NCI-H2171 treated with DMSO at 0.1 percent for 48 hours (cell line): Measurements from ENCODE around the gene CDK18.
"Not testable (repeated sequence)": the region's sequence is repeated elsewhere in the genome, so short reads cannot be mapped to it uniquely, and the experiment has no call there.

ENCODE experiments used
- DNase-seq: peaks from one replicate; lab custom pipeline; 2025; lab: John Stamatoyannopoulos, UW

Gene CDK18

DNA sequence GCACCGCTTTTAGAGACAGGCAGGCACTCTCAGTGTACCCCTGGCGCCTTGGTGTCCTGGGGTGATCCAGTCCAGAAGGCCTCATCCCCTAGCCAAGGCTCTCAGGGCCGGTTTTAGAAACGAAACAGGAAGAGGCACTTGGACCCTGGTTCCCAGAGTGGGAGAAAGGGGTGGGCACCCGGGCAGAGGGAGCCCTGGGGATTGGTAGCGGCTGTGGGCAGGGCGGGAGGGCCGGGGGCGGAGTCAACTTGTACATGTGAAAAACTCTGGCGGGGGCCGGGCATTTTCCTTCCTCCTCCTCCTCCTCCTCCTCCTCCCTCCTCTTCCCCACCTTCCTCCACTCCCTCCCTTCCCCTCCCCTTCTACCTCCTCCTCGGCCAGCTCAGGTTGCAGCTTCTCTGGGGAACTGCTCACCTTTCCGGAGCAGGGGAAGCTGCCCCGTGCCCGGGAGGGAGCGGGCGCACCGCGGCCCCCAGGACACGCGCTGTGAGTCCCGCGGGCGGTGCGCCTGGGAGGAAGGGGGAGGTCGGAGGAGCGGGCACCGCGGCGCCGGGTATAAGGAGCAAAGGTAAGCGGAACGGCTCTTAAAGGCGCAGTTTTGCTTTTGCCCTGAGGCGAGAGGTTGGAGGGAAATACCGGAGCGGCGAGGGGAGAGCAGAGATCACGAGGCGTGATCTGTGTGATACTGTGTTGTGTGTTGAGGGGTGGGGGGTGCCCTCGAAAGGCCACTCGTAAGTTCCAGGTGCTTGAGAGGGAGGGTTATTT is at the start of gene CDK18:
Gene CDK18, plus strand, starts transcription at position 359 of the 765 bp plus-strand sequence. CDS start 18,499 bp downstream, outside the sequence.
- peak; percentile 65 for DNase-seq

DNA sequence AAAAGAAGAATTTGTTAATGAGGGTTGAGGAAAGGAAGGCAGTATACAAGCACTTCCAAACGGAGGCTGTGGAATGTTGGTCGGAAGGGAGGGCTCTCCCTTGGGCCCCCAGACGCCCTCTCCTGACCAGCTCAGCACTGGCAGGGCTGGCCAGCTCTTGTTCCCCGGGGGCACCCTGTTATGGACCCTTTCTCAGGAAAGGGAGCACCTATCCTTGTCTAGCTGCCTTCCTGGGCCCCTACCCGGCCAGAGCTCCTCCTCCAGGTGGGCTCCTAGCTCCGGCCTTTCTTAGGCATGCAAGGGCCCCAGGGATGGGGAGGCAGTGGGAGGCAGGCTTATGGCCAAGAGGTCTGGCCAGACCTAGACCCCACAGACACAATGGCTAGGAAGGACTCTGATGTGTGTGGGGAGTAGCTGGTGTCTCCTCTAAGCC is 49.5 kb upstream of the CDK18 start:
- no peak for DNase-seq

DNA sequence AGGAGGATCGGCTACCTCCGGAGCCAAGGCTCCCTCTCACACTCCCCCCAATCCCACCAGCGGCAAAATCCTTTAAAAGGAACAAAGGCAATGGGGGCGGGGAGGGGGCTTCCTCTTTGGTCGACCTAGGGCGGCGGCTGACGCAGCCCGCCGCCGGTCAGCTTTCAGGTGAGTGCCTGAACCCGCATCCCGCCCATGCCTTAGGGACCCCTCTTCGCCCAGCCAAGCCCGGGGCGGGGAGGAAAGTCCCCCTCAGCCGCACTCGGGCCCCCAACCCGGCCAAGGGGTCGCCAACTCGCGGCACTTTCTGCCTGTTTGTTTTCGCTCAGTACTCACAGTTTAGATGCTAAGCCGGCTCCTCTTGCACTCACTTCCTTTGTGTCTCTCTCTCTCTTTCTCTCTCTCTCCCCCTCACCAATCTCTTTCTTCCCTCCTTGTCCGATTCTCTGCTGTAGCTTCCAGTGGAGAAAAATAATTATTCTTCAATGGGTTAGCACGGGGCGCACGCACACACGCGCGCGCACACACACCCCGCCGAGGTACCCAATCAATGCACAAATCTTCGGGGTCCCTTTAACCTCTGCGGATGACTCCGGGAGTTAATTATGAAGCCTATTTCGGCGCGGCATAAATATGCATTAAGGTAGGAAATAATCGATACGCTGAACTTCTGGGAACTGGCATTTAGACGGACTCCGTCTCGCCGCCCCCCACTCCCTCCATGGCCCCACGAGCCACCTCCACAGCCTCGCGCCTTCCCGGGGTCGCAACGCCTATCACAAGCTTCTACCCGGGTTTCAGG is 48.7 kb upstream of the CDK18 start, which contains the start of gene BLACAT1:
Gene BLACAT1, minus strand, starts transcription at position 465 of the 802 bp plus-strand sequence.
- DNase-seq: no peak

DNA sequence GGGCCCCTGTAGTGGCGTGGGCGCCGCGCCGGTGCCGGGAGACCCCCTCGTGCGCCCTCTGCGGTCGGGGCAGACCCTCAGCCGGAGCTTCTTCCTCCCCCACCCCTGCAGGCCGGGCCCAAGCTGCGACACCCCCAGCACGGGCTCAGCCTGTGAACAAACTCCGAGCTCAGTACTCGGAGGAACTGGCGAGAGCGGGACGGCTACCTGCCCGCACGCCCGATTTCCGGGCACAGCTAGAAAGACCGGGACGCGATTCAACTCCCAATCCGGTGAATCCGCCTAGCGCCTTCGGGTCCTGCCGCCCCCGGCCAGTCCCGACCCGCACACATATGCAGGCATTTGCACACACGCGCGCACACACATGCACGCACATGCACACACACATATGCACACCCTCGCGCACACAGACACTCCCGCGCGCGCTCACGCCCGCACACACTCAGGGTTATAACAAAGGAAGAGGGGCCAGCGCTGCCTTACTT is 48.0 kb upstream of the CDK18 start:
- DNase-seq: peak; percentile 29

DNA sequence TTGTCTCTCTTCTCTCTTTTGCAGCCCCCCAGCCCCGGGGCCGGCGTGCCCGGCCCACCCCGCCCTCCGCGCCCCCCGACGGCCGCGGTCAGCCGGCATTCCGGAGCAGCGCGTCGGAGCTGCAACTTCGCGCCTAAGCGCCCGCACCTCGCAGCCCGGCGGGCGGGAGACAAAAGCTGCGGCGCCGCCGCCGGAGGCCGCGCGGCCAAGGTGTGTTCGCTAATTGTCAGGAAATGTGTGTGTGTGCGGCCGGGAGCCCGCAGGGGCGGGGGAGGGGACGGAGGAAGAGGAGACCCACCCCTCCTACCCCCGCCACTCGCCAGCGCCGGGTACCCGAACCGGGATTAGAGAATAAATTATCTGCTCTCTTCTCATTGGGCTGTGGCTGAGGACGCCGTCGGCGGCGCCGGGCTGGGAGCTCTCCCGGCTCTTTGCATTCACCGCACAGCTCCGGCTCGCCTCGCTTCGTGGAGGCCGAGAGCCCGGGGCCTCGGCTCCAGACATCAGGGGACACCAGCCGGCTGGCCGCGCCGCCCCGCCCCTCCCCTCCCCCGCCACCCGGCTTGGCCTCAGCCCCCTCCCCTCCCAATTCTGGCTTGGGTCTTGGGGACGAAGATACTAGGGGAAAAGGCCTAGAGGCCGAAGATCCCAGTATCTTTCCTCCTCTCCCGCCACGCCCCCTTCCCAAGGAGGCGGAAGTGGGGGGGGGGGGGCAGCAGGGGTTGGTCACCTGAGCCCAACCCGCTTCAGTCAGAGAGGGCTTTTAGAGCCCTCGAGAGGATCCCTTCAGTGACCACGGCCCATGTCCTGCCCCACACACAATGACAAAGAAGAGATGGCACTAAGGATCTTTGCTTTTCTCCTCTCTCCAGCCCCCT is 47.4 kb upstream of the CDK18 start:
- DNase-seq: peak; percentile 61

DNA sequence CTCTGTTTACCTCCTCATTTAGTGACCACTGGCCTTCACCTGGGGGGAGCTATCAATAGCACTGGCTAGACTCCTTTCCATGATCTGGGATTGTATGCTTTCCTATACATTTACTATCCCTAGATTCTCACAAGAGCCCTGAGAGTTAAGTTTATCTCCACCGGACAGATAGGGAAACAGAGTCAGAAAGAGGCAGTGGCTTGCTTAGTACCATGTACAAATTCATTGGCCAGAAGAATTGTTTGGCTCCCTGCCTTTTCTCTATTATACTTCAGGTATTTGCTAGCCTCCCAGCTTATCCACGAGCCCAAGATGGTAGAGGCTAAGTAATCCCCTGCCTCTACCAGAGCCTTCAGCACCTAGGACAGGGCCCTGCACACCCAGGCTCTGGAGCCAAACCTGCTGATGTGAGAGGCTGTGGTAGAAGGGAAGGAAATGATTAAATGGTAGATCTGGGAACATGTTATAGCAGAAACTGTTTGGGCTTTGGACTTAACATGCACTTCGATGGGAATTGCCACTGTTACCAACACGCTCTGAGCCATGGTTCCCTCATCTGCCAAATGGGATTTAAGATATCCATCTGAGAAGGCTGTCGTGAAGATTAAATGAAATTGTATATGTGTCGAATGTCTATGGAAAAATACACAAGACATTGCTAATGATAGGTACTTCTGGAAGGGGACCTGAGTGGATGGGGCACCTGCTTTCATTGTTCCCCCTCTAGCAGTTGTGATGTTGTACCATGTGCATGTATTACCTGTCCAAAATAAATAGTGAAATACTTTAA is 45.5 kb upstream of the CDK18 start:
- DNase-seq: no peak

DNA sequence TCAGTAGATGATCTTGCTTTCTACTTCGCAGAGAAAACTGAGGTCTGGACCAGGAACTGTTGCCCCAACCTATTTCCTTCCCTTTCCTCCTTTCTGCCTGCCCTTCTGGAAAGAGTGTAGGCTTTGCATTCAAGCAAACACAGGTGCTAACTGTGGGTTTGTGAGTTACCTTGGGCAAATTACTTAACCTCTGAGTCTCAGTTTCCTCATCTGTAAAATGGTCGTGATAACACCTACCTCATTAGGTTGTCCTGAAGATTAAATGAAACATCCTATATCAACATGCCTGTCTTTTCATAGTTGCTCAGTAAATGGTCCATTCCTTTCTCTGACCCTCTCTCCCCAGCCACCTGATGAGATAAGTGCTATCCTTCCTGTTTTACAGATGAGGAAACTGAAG is 39.1 kb upstream of the CDK18 start:
- no peak for DNase-seq

DNA sequence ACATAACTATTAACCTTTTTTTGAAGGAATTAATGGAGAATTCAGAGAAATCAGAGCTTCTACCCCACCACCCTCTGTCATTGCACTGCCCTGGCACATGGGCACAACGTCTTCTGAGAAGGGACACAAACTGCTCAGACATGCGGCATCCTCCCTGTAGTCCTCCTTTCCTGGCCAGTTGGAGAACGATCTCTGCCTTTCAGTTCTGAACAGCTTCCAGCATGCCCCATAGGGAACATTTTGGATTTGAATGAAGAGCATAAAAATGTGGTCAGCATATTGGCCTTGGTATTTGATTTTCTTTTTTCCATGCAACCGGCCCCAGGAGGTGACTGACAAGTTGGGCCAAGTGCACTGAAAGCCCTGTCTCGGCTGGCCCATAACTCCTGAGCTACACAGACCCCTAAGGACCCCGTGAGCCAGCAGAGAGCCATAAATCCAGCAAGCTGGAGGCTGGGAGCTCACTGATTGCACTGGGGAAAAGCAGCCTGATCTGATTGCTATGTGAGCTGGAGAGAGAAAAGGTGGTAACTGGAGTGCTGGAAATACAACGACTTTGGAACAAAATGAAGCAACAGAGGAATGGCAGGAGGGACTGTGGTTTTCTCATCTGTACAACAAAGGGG is 37.8 kb upstream of the CDK18 start:
- DNase-seq: no peak

DNA sequence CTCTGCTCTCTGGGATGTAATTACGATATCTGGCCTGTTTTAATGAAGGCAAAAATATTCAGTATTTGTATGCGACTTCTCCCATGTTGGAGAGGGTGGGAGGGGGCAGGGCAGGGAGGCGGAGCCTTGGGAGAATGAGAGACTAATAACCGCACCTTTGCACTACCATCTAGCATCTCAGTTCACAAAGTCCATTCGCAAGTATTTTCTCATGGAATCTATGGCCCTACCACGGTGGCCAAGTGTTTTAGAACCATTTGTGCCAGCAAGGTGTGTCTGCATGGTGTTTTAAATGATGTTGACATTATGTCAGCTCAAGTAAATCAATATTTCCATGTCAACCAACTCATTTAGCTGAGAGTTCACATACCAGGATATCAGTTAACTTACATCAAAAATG is 34.3 kb upstream of the CDK18 start:
- DNase-seq: no peak

DNA sequence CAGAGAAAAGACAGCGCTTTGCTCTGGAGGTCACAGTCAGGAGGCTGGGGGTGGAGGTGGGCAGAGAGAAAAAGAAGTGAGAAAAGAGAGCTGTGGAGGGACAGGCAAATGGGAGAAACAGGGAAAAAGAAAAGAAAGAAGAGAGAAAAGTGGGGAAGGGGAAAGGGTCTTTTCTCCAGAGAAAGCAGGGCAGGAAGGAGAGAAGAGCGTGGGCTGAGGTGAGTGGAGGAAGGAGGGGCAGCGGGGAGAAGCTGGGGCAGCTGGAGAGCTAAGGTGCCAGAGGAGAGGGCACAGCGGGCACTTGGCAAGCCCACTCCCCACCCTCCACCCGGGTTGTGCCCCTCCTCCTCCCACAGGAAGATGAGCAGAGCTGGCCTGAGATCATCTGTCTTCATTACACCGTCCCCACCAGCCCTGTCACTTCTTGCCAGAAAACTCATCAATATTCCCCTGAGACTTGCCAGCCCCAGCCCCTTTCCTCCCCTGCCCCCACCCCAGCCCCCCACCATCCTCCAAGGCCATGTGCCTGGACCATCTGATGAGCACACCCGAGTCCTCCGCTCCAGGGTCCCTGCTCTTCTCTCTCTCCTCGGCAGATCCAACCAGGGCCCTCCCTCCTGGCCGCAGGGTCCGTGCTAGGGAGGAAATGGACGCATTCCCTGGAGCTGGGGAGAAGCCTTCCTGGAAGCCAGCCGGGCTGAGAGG is 31.6 kb upstream of the CDK18 start:
- peak; percentile 6 for DNase-seq

DNA sequence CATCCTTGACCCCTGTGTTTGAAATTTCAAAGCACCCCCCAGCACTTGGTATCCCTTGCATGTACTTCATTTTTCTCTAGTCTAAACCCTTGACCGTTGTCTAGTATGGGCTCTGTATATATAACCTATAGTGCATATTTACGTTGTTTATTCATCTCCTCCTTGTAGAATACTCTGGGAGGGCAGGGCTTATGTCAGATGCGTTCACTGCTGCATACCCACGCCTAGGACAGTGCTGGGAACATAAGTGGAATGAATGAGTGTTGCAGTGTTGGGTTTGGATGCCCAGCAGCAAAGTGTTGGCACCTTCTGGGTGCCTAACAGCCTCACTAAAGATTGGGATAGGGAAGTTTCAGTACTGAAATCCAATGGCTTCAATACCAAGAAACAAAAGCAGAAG is 31.0 kb upstream of the CDK18 start:
- no peak for DNase-seq

DNA sequence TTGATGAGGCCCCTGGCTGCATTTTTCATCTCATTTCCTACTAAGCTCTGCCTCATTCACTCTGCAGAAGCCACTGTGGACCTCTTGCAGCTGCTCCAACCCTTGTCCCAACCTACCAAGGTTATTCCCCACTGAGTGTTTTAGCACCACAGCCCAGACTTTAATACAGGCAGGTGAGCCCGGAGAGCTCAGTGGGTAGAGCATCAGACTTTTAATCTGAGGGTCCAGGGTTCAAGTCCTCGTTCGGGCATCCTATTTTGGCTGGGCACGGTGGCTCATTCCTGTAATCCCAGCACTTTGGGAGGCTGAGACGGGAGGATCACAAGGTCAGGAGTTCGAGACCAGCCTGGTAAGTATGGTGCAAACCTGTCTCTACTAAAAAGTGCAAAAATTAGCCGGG is 30.5 kb upstream of the CDK18 start:
- no peak for DNase-seq

DNA sequence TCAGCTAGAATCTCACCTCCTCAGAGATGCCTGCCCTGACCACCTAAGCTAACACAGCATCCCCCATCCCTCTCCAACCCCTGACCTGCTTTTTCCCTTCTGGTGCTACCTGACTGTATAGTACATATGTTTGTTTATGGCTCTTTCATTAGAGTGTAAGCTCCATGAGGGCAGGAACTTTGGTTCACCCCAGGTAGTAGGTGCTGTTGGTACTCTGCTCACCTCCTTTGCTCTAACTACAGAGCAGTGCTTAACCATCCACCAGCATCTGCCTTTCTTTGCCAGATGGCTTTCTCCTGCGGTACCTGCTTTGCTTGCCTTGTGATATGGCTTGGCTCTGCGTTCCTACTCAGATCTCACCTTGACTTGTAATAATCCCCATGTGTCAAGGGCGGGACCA is 29.9 kb upstream of the CDK18 start:
- DNase-seq: no peak

DNA sequence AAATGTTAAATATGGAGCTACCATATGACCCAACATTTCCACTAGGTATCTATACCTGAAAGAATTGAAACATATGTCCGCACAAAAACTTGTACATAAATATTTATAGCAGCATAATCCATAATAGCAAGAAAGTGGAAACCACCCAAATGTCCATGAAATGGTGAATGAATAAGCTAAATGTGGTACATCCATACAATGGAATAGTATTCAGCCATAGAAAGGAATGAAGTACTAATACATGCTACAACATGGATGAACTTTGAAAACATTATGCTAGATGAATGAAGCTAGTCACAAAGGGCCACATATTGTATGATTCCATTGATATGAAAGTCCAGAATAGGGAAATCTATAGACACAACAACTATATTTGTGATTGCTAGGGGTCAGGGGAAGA is 28.6 kb upstream of the CDK18 start:
- DNase-seq: no peak

DNA sequence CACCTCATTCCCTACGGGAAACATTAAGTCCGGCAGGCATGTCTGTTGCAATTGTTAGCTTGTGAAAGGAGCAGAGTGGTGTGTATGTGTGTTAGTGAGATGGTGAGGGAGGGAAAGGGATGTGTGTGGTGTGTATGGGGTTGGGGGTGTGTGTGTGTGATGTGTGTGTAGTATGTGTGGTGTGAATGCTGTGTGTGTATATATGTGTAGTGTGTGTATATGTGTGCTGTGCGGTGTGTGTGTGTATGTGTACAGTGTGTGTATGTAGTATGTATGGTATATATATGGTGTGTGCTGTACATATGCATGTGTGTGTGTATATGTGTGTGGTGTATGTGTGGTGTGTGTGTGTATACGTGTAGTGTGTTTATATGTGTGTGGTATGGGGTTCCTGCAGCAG is 27.8 kb upstream of the CDK18 start:
- DNase-seq: no peak

DNA sequence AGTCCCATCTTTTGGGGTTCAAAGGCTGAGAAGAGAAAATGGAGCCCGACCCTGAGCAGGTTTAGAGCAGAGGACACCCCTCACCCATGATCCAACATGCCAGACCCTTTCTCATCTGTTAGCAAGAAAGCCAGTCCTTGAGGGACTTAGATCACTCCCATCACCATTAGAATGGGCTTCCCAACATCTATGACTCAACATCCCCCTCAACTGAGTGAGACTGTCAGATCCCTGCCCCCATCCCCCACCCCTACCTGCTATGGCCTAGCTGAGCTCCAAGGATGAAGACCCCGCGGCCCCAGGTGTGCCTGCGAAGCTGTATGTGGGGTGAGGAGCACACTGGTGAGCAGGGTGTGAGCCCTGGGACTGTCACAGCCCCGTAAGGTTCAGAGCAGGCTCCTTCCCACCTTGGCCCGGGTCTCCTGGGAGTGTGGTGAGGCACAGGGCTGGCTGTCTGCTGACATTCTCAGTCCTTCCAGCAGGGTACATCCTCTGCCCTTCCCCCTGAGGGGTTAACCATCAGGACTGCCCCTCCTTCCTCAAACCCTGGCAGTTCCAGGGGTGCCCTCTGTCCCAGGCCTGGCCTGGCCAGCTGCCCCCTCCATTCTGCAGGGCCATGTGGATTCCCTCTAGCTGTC is 27.2 kb upstream of the CDK18 start:
- peak; percentile 13 for DNase-seq

DNA sequence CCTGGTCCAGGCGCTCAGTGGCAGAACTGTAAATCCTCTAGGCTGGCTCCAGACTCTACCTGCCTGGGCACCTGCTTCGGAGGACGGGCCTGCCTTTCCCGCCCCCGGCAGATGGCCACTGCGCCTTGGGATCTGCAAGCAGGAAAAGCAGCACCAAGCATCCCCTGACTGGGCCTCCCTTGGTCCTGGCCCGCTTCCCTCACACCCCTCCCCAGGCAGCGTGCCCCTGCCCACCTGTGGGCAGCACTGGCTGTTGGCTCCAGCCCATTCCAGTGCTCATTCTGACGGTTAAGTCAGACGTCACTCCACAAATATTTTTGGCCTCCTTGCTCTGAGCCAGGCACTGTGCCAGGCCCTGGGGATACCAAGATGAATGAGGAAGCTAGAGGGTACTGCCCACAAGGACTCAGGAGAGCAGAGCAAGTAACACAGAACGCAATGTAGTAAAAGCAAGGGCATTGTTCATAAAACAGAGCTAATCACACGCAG is 26.7 kb upstream of the CDK18 start:
- peak; percentile 16 for DNase-seq

DNA sequence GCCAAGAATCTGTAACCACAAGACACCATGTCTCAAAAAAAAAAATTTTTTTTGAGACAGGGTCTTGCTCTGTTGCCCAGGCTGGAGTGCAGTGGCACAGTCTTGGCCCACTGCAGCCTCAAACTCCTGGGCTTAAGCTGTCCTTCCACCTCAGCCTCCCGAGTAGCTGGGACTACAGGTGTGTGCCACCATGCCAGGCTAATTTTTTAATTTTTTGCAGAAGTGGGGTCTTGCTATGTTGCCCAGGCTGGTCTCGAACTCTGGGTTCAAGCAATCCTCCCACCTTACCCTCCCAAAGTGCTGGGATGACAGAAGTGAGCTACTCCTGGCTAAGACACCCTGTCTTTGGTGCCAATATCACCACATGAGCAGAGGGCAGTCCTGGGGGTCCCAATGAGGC is 25.5 kb upstream of the CDK18 start:
- DNase-seq: not testable (repeated sequence)

DNA sequence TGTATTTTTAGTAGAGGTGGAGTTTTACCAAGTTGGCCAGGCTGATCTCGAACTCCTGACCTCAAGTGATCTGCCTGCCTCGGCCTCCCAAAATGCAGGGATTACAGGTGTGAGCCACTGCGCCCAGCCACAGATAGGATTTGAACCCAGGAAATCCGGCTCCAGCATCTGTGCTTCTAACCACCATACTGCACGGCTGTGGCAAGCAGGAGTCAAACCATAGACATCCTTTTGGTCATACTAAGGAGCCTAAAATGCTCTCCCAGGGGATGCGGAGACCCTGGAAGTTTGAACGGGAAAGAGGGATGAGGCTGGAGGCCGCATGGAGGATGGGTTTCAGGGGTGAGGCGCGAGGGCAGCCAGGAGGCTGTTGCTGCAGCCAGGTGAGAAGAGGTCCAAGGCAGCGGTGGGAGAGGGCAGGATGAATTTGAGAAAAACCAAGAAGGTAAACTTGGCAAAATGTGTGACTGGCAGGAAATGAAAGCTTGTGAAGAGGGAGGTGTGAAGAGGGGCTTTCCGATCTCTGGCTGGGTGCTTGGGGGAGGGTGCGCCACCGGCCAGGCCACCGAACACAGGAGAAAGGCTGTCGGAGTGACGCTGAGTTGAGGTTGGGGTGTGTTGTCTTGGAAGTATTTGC is 24.0 kb upstream of the CDK18 start:
- DNase-seq: no peak
